ENCODE measurements around the gene MYADML2.

GRCh38 chr17:81980122-81980521 lies 33.1 kb upstream of the MYADML2 start:
- TF ChIP-seq CTCF (IDR thresholded peaks at IDR 0.05; ENCODE audit: insufficient read depth, low read length, poor library complexity, severe bottlenecking) (no peak), EZH2phosphoT487 (conservative IDR thresholded peaks at IDR 0.05; ENCODE audit: low read length) (no peak)

All from SU-DHL-6 (cell line).